ENCODE data around the gene TAF10. TPM values are rescaled to one million over a fixed set of nuclear protein-coding genes. Genes with fewer than 3 reads are reported as not detected.

TAF10 gene
- total and polyA plus RNA-seq, 2 of the 13 experiments (the other 11 are each of a cell fraction or from before 2014, with no cell fraction given): 71.3 to 134 TPM

GRCh38 chr11:6606471-6607189 lies 5.4 kb downstream of the TAF10 start (continued):
- TF ChIP-seq, protein P1, sequence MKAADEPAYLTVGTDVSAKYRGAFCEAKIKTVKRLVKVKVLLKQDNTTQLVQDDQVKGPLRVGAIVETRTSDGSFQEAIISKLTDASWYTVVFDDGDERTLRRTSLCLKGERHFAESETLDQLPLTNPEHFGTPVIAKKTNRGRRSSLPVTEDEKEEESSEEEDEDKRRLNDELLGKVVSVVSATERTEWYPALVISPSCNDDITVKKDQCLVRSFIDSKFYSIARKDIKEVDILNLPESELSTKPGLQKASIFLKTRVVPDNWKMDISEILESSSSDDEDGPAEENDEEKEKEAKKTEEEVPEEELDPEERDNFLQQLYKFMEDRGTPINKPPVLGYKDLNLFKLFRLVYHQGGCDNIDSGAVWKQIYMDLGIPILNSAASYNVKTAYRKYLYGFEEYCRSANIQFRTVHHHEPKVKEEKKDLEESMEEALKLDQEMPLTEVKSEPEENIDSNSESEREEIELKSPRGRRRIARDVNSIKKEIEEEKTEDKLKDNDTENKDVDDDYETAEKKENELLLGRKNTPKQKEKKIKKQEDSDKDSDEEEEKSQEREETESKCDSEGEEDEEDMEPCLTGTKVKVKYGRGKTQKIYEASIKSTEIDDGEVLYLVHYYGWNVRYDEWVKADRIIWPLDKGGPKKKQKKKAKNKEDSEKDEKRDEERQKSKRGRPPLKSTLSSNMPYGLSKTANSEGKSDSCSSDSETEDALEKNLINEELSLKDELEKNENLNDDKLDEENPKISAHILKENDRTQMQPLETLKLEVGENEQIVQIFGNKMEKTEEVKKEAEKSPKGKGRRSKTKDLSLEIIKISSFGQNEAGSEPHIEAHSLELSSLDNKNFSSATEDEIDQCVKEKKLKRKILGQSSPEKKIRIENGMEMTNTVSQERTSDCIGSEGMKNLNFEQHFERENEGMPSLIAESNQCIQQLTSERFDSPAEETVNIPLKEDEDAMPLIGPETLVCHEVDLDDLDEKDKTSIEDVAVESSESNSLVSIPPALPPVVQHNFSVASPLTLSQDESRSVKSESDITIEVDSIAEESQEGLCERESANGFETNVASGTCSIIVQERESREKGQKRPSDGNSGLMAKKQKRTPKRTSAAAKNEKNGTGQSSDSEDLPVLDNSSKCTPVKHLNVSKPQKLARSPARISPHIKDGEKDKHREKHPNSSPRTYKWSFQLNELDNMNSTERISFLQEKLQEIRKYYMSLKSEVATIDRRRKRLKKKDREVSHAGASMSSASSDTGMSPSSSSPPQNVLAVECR (CRISPR knock-in tag; IDR thresholded peaks at IDR 0.05; ENCODE audit: borderline replicate concordance): peak; percentile 75; the same call in 1 of the 2 replicates
- TF ChIP-seq ZFP1 (CRISPR knock-in tag; IDR thresholded peaks at IDR 0.05) (no peak), GRHL1 (CRISPR knock-in tag; conservative IDR thresholded peaks at IDR 0.05) (no peak), PBX2 (CRISPR knock-in tag; IDR thresholded peaks at IDR 0.05) (no peak), ZNF790 (CRISPR knock-in tag; IDR thresholded peaks at IDR 0.05; ENCODE audit: borderline replicate concordance) (no peak), SSRP1 (CRISPR knock-in tag; IDR thresholded peaks at IDR 0.05) (no peak), ERF (CRISPR knock-in tag; IDR thresholded peaks at IDR 0.05) (peak; percentile 55; the same call in 1 of the 2 replicates), MXD4 (CRISPR knock-in tag; IDR thresholded peaks at IDR 0.05) (0 out of 2 replicates have a peak, but pooled peaks have one; percentile 54), IRF2 (CRISPR knock-in tag; IDR thresholded peaks at IDR 0.05) (peak; percentile 36; the same call in 1 of the 2 replicates), PITX1 (CRISPR knock-in tag; IDR thresholded peaks at IDR 0.05) (no peak), ZNF720 (CRISPR knock-in tag; IDR thresholded peaks at IDR 0.05) (no peak)
- TF ChIP-seq, protein P2, sequence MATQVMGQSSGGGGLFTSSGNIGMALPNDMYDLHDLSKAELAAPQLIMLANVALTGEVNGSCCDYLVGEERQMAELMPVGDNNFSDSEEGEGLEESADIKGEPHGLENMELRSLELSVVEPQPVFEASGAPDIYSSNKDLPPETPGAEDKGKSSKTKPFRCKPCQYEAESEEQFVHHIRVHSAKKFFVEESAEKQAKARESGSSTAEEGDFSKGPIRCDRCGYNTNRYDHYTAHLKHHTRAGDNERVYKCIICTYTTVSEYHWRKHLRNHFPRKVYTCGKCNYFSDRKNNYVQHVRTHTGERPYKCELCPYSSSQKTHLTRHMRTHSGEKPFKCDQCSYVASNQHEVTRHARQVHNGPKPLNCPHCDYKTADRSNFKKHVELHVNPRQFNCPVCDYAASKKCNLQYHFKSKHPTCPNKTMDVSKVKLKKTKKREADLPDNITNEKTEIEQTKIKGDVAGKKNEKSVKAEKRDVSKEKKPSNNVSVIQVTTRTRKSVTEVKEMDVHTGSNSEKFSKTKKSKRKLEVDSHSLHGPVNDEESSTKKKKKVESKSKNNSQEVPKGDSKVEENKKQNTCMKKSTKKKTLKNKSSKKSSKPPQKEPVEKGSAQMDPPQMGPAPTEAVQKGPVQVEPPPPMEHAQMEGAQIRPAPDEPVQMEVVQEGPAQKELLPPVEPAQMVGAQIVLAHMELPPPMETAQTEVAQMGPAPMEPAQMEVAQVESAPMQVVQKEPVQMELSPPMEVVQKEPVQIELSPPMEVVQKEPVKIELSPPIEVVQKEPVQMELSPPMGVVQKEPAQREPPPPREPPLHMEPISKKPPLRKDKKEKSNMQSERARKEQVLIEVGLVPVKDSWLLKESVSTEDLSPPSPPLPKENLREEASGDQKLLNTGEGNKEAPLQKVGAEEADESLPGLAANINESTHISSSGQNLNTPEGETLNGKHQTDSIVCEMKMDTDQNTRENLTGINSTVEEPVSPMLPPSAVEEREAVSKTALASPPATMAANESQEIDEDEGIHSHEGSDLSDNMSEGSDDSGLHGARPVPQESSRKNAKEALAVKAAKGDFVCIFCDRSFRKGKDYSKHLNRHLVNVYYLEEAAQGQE (IDR thresholded peaks at IDR 0.05; ENCODE audit: borderline replicate concordance in 1 of 2, low read depth in 1 of 2, low read length in 2 of 2): no peak
- TF ChIP-seq, protein P3, sequence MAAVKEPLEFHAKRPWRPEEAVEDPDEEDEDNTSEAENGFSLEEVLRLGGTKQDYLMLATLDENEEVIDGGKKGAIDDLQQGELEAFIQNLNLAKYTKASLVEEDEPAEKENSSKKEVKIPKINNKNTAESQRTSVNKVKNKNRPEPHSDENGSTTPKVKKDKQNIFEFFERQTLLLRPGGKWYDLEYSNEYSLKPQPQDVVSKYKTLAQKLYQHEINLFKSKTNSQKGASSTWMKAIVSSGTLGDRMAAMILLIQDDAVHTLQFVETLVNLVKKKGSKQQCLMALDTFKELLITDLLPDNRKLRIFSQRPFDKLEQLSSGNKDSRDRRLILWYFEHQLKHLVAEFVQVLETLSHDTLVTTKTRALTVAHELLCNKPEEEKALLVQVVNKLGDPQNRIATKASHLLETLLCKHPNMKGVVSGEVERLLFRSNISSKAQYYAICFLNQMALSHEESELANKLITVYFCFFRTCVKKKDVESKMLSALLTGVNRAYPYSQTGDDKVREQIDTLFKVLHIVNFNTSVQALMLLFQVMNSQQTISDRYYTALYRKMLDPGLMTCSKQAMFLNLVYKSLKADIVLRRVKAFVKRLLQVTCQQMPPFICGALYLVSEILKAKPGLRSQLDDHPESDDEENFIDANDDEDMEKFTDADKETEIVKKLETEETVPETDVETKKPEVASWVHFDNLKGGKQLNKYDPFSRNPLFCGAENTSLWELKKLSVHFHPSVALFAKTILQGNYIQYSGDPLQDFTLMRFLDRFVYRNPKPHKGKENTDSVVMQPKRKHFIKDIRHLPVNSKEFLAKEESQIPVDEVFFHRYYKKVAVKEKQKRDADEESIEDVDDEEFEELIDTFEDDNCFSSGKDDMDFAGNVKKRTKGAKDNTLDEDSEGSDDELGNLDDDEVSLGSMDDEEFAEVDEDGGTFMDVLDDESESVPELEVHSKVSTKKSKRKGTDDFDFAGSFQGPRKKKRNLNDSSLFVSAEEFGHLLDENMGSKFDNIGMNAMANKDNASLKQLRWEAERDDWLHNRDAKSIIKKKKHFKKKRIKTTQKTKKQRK (IDR thresholded peaks at IDR 0.05; ENCODE audit: low read length): no peak

Measured in HepG2 (cell line).